H1 (cell line): ENCODE measurements around the gene RGS14. TPM values are rescaled to one million over a fixed set of nuclear protein-coding genes. Genes with fewer than 3 reads are reported as not detected.

Experiments
- CTCF ChIA-PET: fragments of 300-600 bp; sonication (Branson Sonifier 250); formaldehyde crosslinking; loops from one replicate; lab custom pipeline; 2021; ENCODE audit not compliant: partially characterized antibody; lab: Charles Lee
- POLR2A ChIA-PET: fragments of 300-600 bp; sonication (Branson Sonifier 250); formaldehyde crosslinking; loops from one replicate; lab custom pipeline; 2021; ENCODE audit warnings: inconsistent platforms; ENCODE audit not compliant: partially characterized antibody; lab: Charles Lee
- DNase-seq, 2 experiments: peaks; one replicate each; pipeline versions ENCODE4 v3.0.0 to v3.0.0-alpha.2; 2010 to 2022; ENCODE audit warnings: low spot score in 2 of 2, low read depth in 1 of 2, mixed read lengths in 1 of 2
- FAIRE-seq: peaks from 2 replicates; lab custom pipeline; 2011; peaks lifted over from hg19 to GRCh38; lab: Jason Lieb, UNC
- H2AFZ ChIP-seq: 2 replicates; pipeline ENCODE4 v1.8.1; 2012; ENCODE audit warnings: low read length, inconsistent platforms
- H2AK5ac ChIP-seq: 2 replicates; pipeline ENCODE4 v1.6.1; 2013; ENCODE audit warnings: low read depth, low read length
- H2BK120ac ChIP-seq: replicated peaks from 2 replicates; pipeline ENCODE3; 2013; ENCODE audit warnings: low read depth, low read length, inconsistent platforms
- H2BK12ac ChIP-seq: 2 replicates; pipeline ENCODE4 v1.6.1; 2013; ENCODE audit warnings: low read depth, low read length
- H2BK15ac ChIP-seq: 2 replicates; pipeline ENCODE4 v1.6.1; 2013; ENCODE audit warnings: low read length
- H2BK20ac ChIP-seq: 2 replicates; pipeline ENCODE4 v1.6.1; 2013; ENCODE audit warnings: low read length
- H2BK5ac ChIP-seq: 2 replicates; pipeline ENCODE4 v1.6.1; 2013; ENCODE audit warnings: low read depth, low read length
- H3K14ac ChIP-seq: 2 replicates; pipeline ENCODE4 v1.6.1; 2013; ENCODE audit warnings: inconsistent platforms; ENCODE audit not compliant: insufficient read length
- H3K18ac ChIP-seq: 2 replicates; pipeline ENCODE4 v1.6.1; 2013; ENCODE audit warnings: low read length; ENCODE audit errors: extremely low read depth
- H3K23ac ChIP-seq: 2 replicates; pipeline ENCODE4 v1.6.1; 2013; ENCODE audit warnings: inconsistent platforms; ENCODE audit not compliant: insufficient read length
- H3K23me2 ChIP-seq: 2 replicates; pipeline ENCODE4 v1.6.1; 2013; ENCODE audit warnings: low read depth, low read length
- H3K27ac ChIP-seq: 2 replicates; pipeline ENCODE4 v1.6.1; 2011; ENCODE audit warnings: low read depth, low read length, inconsistent platforms
- H3K27me3 ChIP-seq, 4 experiments: replicated peaks in 1 of 4; 1 replicate in 1 of 4; 2 replicates in 3 of 4; pipeline versions ENCODE4 v1.6.1 to v1.8.1; 2011 to 2013; ENCODE audit warnings: low read length in 3 of 4, mild to moderate bottlenecking in 3 of 4, inconsistent platforms in 2 of 4, mixed read lengths in 2 of 4, moderate library complexity in 1 of 4; ENCODE audit not compliant: control insufficient read depth in 3 of 4, insufficient read depth in 3 of 4; ENCODE audit errors: extremely low read depth in 1 of 4
- H3K36me3 ChIP-seq, 4 experiments: 2 replicates each; pipeline versions ENCODE4 v1.6.1 to v1.8.1; 2011 to 2013; ENCODE audit warnings: mild to moderate bottlenecking in 4 of 4, low read length in 3 of 4, moderate library complexity in 2 of 4, control low read depth in 1 of 4, inconsistent platforms in 1 of 4; ENCODE audit not compliant: insufficient read depth in 4 of 4, control insufficient read depth in 2 of 4
- H3K4ac ChIP-seq: replicated peaks from 2 replicates; pipeline ENCODE3; 2013; ENCODE audit warnings: low read length, low read depth, mixed read lengths, inconsistent platforms; ENCODE audit not compliant: insufficient read length
- H3K4me1 ChIP-seq, 4 experiments: replicated peaks in 1 of 4; 1 replicate in 1 of 4; 2 replicates in 3 of 4; pipeline versions ENCODE4 v1.6.1 to v1.8.1; 2011 to 2013; ENCODE audit warnings: low read length in 3 of 4, inconsistent platforms in 2 of 4, mixed read lengths in 1 of 4; ENCODE audit not compliant: insufficient read depth in 4 of 4, control insufficient read depth in 3 of 4
- H3K4me2 ChIP-seq, 2 experiments: 2 replicates each; pipeline versions ENCODE4 v1.6.1 to v1.8.1; 2011 to 2013; ENCODE audit warnings: low read depth in 2 of 2, low read length in 2 of 2, control low read depth in 1 of 2, inconsistent platforms in 1 of 2, mild to moderate bottlenecking in 1 of 2; ENCODE audit not compliant: insufficient read depth in 1 of 2
- H3K4me3 ChIP-seq, 4 experiments: fragments of 200-600, 300-600 bp in 1 of 4; sonication (generic), shearing (Covaris generic), sonication (Bioruptor Twin) in 1 of 4; 2 replicates each; pipeline versions ENCODE4 v1.5.1 to v1.8.1; 2011 to 2016; ENCODE audit warnings: low read length in 4 of 4, low read depth in 3 of 4, control low read depth in 2 of 4, inconsistent platforms in 2 of 4, mild to moderate bottlenecking in 2 of 4, mixed read lengths in 1 of 4, moderate library complexity in 1 of 4; ENCODE audit not compliant: insufficient read depth in 2 of 4; ENCODE audit errors: extremely low read depth in 1 of 4
- H3K56ac ChIP-seq: replicated peaks from 2 replicates; pipeline ENCODE3; 2013; ENCODE audit warnings: low read depth, mild to moderate bottlenecking, mixed read lengths, low read length, inconsistent platforms; ENCODE audit not compliant: insufficient read length
- H3K79me1 ChIP-seq: 2 replicates; pipeline ENCODE4 v1.6.1; 2013; ENCODE audit warnings: low read depth, low read length, control low read depth
- H3K79me2 ChIP-seq, 2 experiments: 2 replicates each; pipeline versions ENCODE4 v1.6.1 to v1.8.1; 2012 to 2013; ENCODE audit warnings: low read length in 2 of 2, mild to moderate bottlenecking in 2 of 2, inconsistent platforms in 1 of 2; ENCODE audit not compliant: insufficient read depth in 2 of 2, control insufficient read depth in 1 of 2
- H3K9ac ChIP-seq, 4 experiments: replicated peaks in 1 of 4; 1 replicate in 1 of 4; 2 replicates in 3 of 4; pipeline versions ENCODE4 v1.6.1 to v1.8.1; 2011 to 2013; ENCODE audit warnings: low read depth in 3 of 4, low read length in 3 of 4, control low read depth in 2 of 4, mild to moderate bottlenecking in 2 of 4, moderate library complexity in 2 of 4, inconsistent platforms in 1 of 4; ENCODE audit errors: extremely low read depth in 1 of 4
- H3K9me3 ChIP-seq, 2 experiments: 2 replicates each; pipeline versions ENCODE4 v1.6.1 to v1.8.1; 2012 to 2013; ENCODE audit warnings: mild to moderate bottlenecking in 2 of 2, moderate library complexity in 2 of 2, control low read depth in 1 of 2, inconsistent platforms in 1 of 2, low read depth in 1 of 2, low read length in 1 of 2, mixed read lengths in 1 of 2; ENCODE audit not compliant: insufficient read depth in 2 of 2
- H4K20me1 ChIP-seq, 2 experiments: replicated peaks in 1 of 2; 2 replicates each; pipeline versions ENCODE3 to v1.8.1; 2011 to 2013; ENCODE audit warnings: inconsistent platforms in 2 of 2, low read length in 2 of 2, mild to moderate bottlenecking in 1 of 2; ENCODE audit not compliant: insufficient read depth in 2 of 2, control insufficient read depth in 1 of 2
- H4K5ac ChIP-seq: 2 replicates; pipeline ENCODE4 v1.6.1; 2013; ENCODE audit warnings: low read length, low read depth, mixed read lengths, inconsistent platforms; ENCODE audit not compliant: insufficient read length
- H4K8ac ChIP-seq: 2 replicates; pipeline ENCODE4 v1.8.0; 2013; ENCODE audit warnings: mild to moderate bottlenecking, moderate library complexity, low read length, inconsistent platforms; ENCODE audit not compliant: insufficient read depth; ENCODE audit errors: extremely low read depth
- H4K91ac ChIP-seq: replicated peaks from 2 replicates; pipeline ENCODE3; 2013; ENCODE audit warnings: low read length, mixed read lengths, inconsistent platforms; ENCODE audit not compliant: insufficient read length
- BCL11A ChIP-seq, 2 experiments: IDR thresholded peaks; one replicate each; pipeline ENCODE4 v1.6.1; 2011; ENCODE audit warnings: low read depth in 2 of 2, low read length in 2 of 2, mild to moderate bottlenecking in 2 of 2
- GABPA ChIP-seq: IDR thresholded peaks from 2 replicates; pipeline ENCODE4 v1.6.1; 2011; ENCODE audit warnings: mild to moderate bottlenecking, low read length, moderate library complexity, borderline replicate concordance; ENCODE audit not compliant: insufficient read depth
- KDM4A ChIP-seq: IDR thresholded peaks from one replicate; pipeline ENCODE4 v1.7.1; 2012; ENCODE audit warnings: low read depth, mild to moderate bottlenecking, moderate library complexity, low read length, inconsistent platforms; ENCODE audit not compliant: severe bottlenecking
- SIRT6 ChIP-seq: IDR thresholded peaks from one replicate; pipeline ENCODE4 v1.7.1; 2012; ENCODE audit warnings: low read length, inconsistent platforms
- WGBS, 2 experiments: shearing (Covaris generic) in 1 of 2; methylation state at CpG; one replicate each; pipeline versions ENCODE4 v1.1.6 to v1.1.7; 2013 to 2015; ENCODE audit warnings: low lambda C conversion rate in 2 of 2, mixed read lengths in 2 of 2, inconsistent platforms in 1 of 2, low coverage in 1 of 2, missing lambda C conversion rate in 1 of 2; ENCODE audit not compliant: insufficient replicate concordance in 2 of 2, insufficient coverage in 1 of 2, insufficient read length in 1 of 2; ENCODE audit errors: extremely low coverage in 1 of 2, missing lambda C conversion rate in 1 of 2; 5-methylcytosine and 5-hydroxymethylcytosine counted together
- polyA plus RNA-seq, 7 experiments: library from polyadenylated mRNA; depleted of rRNA in 3 of 7; stranded (reverse) in 5 of 7; unstranded in 2 of 7; fragments of >200 nt in 5 of 7; fragments of 200-250 nt in 2 of 7; gene quantifications; 1 replicate in 5 of 7; 2 replicates in 1 of 7; 4 replicates in 1 of 7; pipeline versions ENCODE4 v1.2.1 to v1.2.3, GENCODE V29; 2011 to 2013; ENCODE audit warnings: missing spikeins in 2 of 7, mixed read lengths in 2 of 7
- total RNA-seq: library from RNA; stranded (reverse); fragmentation: NEBNext Ultra II Directional; extraction: Animal tissue kit (Norgen Biotek cat#: 25700); gene quantifications from 2 replicates; pipeline ENCODE4 v1.2.1, GENCODE V29; 2021

RGS14 gene
- total and polyA plus RNA-seq, 2 of the 8 experiments (the other 6 are each of a cell fraction or from before 2014, with no cell fraction given), result 24.4 to 46.1 TPM

DNA sequence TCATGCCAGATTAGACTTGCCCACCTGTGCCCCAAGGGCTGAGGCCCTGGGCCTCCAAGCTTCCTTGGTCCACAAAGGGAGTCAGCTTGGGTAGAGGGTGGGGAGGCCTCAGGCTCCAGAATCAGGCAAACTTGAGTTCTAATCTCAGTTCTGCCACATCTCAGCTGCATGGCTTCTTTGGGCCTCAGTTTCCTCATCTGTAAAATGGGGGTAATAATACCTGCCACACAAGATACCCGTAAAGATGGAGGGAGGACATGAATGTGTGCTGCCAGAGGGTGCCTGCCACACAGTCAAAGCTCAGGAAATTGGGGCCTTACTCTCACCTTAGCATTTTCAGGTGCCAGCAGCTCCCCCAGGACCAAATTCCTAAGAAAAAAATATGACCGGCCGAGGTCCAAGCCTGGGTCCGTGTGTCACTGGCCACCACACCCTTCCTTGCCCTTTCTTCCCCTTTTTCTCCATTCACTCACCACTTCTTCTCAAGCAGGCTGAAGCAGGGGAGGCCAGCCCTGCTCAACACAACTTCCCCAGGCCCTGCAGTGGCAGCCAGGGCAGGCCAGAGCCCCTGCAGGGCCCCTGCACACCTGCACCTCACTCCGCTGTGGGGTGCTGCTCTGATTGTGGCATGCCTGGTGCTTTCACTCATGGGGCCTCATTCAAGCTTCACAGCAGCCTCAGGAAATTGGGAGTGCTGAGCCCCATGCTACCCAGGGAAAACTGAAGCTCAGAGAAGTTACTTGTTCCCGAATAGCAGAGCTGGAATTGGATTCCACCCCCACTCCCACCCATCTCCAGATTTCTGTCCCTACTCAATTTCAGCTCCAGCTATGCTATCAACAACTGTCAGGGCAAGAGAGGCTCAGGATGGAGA lies 3.9 kb downstream of the RGS14 start:
- Histone ChIP-seq H3K23me2 (peaks cover 7% of the 10 kb centered on the region; the same call in 1 of the 2 replicates), H2BK15ac (0 out of 2 replicates have a peak overlapping the region, but pooled peaks have one; percentile 46), H3K4me3 (peak overlapping the region in 1 of 4 experiments; percentile 69; a peak in 2 of 8 replicates), H4K20me1 (no peaks in the 10 kb centered on the region), H3K4ac (peak overlapping the region; percentile 65), H3K27me3 (peaks cover 0 to 5% (median 3%) of the 10 kb centered on the region in 4 experiments; a peak in 4 of 7 replicates), H3K36me3 (no peaks in the 10 kb centered on the region), H3K56ac (no peak overlapping the region), H3K79me1 (no peaks in the 10 kb centered on the region), H3K23ac (no peak overlapping the region), H3K18ac (no peak overlapping the region; the same call in 1 of the 2 replicates), H4K91ac (peak overlapping the region; percentile 98), H2BK5ac (no peak overlapping the region), H2BK20ac (no peak overlapping the region), H3K79me2 (no peaks in the 10 kb centered on the region), H3K4me1 (peaks cover 2 to 21% (median 18%) of the 10 kb centered on the region in 4 experiments), H3K9ac (no peak overlapping the region; a peak in 1 of 7 replicates), H4K5ac (no peak overlapping the region), H2BK12ac (0 out of 2 replicates have a peak overlapping the region, but pooled peaks have one; percentile 87), H3K4me2 (peak overlapping the region; percentile 70 to 80; a peak in 2 of 4 replicates), H2BK120ac (peak overlapping the region; percentile 47), H2AK5ac (no peak overlapping the region), H2AFZ (no peak overlapping the region), H4K8ac (no peak overlapping the region; the same call in 1 of the 2 replicates), H3K9me3 (no peaks in the 10 kb centered on the region), H3K14ac (no peak overlapping the region), H3K27ac (no peak overlapping the region)
- FAIRE-seq, result no peak
- ChIA-PET CTCF (interaction anchor here (0.6 to 15.6 kb wide), 9 partner anchors 9 to 1781 kb away, joined by 3 to 251 read pairs (median 7); partner anchors contain the start of genes LMAN2, MXD3 and SLC34A1), POLR2A (interaction anchor here (0.9 to 3.1 kb wide), 6 partner anchors 11 to 94 kb away, joined by 3 to 25 read pairs (median 3); partner anchors contain the start of gene LMAN2)
- TF ChIP-seq SIRT6 (no peak), KDM4A (no peak), GABPA (no peak), BCL11A (IDR thresholded peaks at IDR 0.05; ENCODE audit: low read depth in 2 of 2, low read length in 2 of 2) (no peak)
- 87% methylated on average over 6 of the region's 6 CpGs; no CpG with 5 or more reads in 1 of the 2 experiments for WGBS, 2 experiments
- DNase-seq, result no peak
